GM12878 (cell line): Measurements from ENCODE around the gene CYP2A7. TPM values are rescaled to one million over a fixed set of nuclear protein-coding genes. Genes with fewer than 3 reads are reported as not detected.

Experiments used
- ATAC-seq: fragments of 200-7000 bp; cut with Tn5 transposase; 3 replicates; pipeline ENCODE4 v1.9.1; 2020; ENCODE audit warnings: mild to moderate bottlenecking, moderate library complexity
- BruUV-seq: library from RNA; stranded (reverse); fragments of 400-500 nt; replicated peaks from 2 replicates; lab custom pipeline; 2021; lab: Mats Ljungman, UMichigan
- CTCF ChIA-PET: fragments of 300-600 bp; sonication (Branson Sonifier 250); formaldehyde crosslinking; extraction: SDS; loops from one replicate; lab custom pipeline; 2021; ENCODE audit warnings: inconsistent platforms; lab: Yijun Ruan, JAX
- POLR2A ChIA-PET: fragments of 350-600 bp; formaldehyde crosslinking; extraction: SDS; loops from one replicate; lab custom pipeline; 2021; ENCODE audit warnings: inconsistent platforms; lab: Charles Lee
- RAD21 ChIA-PET: fragments of 300-600 bp; sonication (Branson Sonifier 250); formaldehyde crosslinking; loops from one replicate; lab custom pipeline; 2023; ENCODE audit warnings: antibody characterized with exemption; ENCODE audit not compliant: unreplicated experiment; lab: Charles Lee
- SMC1A ChIA-PET: fragments of 300-600 bp; sonication (Branson Sonifier 250); formaldehyde crosslinking; loops from one replicate; lab custom pipeline; 2023; ENCODE audit not compliant: unreplicated experiment, uncharacterized antibody; lab: Charles Lee
- DNase-seq: peaks from one replicate; pipeline ENCODE4 v3.0.0-alpha.2; 2011; ENCODE audit warnings: low read depth, low spot score
- FAIRE-seq: peaks from 3 replicates; lab custom pipeline; 2011; peaks lifted over from hg19 to GRCh38; lab: Jason Lieb, UNC
- H2AFZ ChIP-seq: 2 replicates; pipeline ENCODE4 v1.6.0; 2011; ENCODE audit warnings: low read depth, low read length, control low read depth; ENCODE audit not compliant: control insufficient read depth
- H3K27ac ChIP-seq: 2 replicates; pipeline ENCODE4 v1.5.1; 2011; ENCODE audit warnings: control low read depth; ENCODE audit not compliant: control insufficient read depth, insufficient read depth
- H3K27me3 ChIP-seq, 2 experiments: replicated peaks in 1 of 2; 2 replicates each; pipeline versions ENCODE4 v1.6.0 to v1.6.1; 2011; ENCODE audit warnings: low read length in 1 of 2; ENCODE audit not compliant: control insufficient read depth in 2 of 2, insufficient read depth in 2 of 2
- H3K36me3 ChIP-seq, 2 experiments: 2 replicates each; pipeline ENCODE4 v1.5.1; 2011; ENCODE audit warnings: low read length in 1 of 2; ENCODE audit not compliant: control insufficient read depth in 2 of 2, insufficient read depth in 2 of 2
- H3K4me1 ChIP-seq: 2 replicates; pipeline ENCODE4 v1.6.1; 2011; ENCODE audit warnings: mild to moderate bottlenecking, low read length, moderate library complexity, mixed read lengths; ENCODE audit not compliant: control insufficient read depth, insufficient read depth
- H3K4me2 ChIP-seq: 2 replicates; pipeline ENCODE4 v1.6.0; 2011; ENCODE audit warnings: control low read depth; ENCODE audit not compliant: control insufficient read depth, insufficient read depth
- H3K4me3 ChIP-seq: fragments of 200-600 bp; sonication (generic); 2 replicates; pipeline ENCODE4 v1.5.1; 2016
- H3K79me2 ChIP-seq: 2 replicates; pipeline ENCODE4 v1.6.0; 2011; ENCODE audit warnings: low read length; ENCODE audit not compliant: control insufficient read depth, insufficient read depth
- H3K9ac ChIP-seq: 2 replicates; pipeline ENCODE4 v1.8.0; 2011; ENCODE audit warnings: low read length, control low read depth, mixed read lengths; ENCODE audit not compliant: control insufficient read depth, insufficient read depth
- H3K9me3 ChIP-seq: replicated peaks from 3 replicates; pipeline ENCODE4 v1.5.1; 2011; ENCODE audit warnings: mild to moderate bottlenecking, low read length; ENCODE audit not compliant: control insufficient read depth, insufficient read depth
- H4K20me1 ChIP-seq: 2 replicates; pipeline ENCODE4 v1.6.0; 2011; ENCODE audit not compliant: control insufficient read depth, insufficient read depth
- BMI1 ChIP-seq: fragments of 450-650 bp; IDR thresholded peaks from 2 replicates; pipeline ENCODE4 v1.6.1; 2016; ENCODE audit warnings: mild to moderate bottlenecking, moderate library complexity, borderline replicate concordance
- CBX3 ChIP-seq: fragments of 200-600 bp; sonication (generic); IDR thresholded peaks from 2 replicates; pipeline ENCODE4 v1.6.1; 2016; ENCODE audit warnings: low read depth, borderline replicate concordance
- CREM ChIP-seq: IDR thresholded peaks from 2 replicates; pipeline ENCODE4 v1.6.1; 2014; ENCODE audit warnings: antibody characterized with exemption, low read depth
- EED ChIP-seq: sonication (generic); IDR thresholded peaks from 2 replicates; pipeline ENCODE4 v1.6.1; 2016; ENCODE audit warnings: antibody characterized with exemption, low read depth
- MYC ChIP-seq: IDR thresholded peaks from 2 replicates; pipeline ENCODE4 v1.6.1; 2011; ENCODE audit warnings: mild to moderate bottlenecking, low read length, moderate library complexity, inconsistent platforms; ENCODE audit not compliant: insufficient read depth, insufficient replicate concordance, insufficient read length, severe bottlenecking
- POU2F2 ChIP-seq: IDR thresholded peaks from 3 replicates; pipeline ENCODE4 v1.6.1; 2011; ENCODE audit warnings: low read depth, mild to moderate bottlenecking, low read length, borderline replicate concordance
- RAD21 ChIP-seq: IDR thresholded peaks from 2 replicates; pipeline ENCODE4 v1.6.1; 2011; ENCODE audit warnings: mild to moderate bottlenecking, low read depth, low read length, moderate library complexity; ENCODE audit not compliant: insufficient read depth
- RB1 ChIP-seq: fragments of 450-650 bp; formaldehyde crosslinking; IDR thresholded peaks from 2 replicates; pipeline ENCODE4 v1.6.1; 2017; ENCODE audit warnings: mild to moderate bottlenecking, borderline replicate concordance
- RELA ChIP-seq: fragments of 450-650 bp; IDR thresholded peaks from 2 replicates; pipeline ENCODE4 v1.8.0; 2014; ENCODE audit warnings: borderline replicate concordance; ENCODE audit not compliant: partially characterized antibody
- RFX5 ChIP-seq: IDR thresholded peaks from 2 replicates; pipeline ENCODE4 v1.6.1; 2011; ENCODE audit warnings: low read depth, low read length, improper control_type of control experiment
- RUNX3 ChIP-seq: IDR thresholded peaks from 2 replicates; pipeline ENCODE4 v1.6.1; 2012; ENCODE audit warnings: low read length, inconsistent platforms
- TBL1XR1 ChIP-seq: IDR thresholded peaks from 2 replicates; pipeline ENCODE4 v1.6.1; 2012; ENCODE audit warnings: low read depth, low read length, improper control_type of control experiment
- ZNF687 ChIP-seq: fragments of 450-650 bp; IDR thresholded peaks from 2 replicates; pipeline ENCODE4 v1.6.1; 2017; ENCODE audit warnings: mild to moderate bottlenecking, moderate library complexity
- ZSCAN29 ChIP-seq: fragments of 450-650 bp; IDR thresholded peaks from 2 replicates; pipeline ENCODE4 v1.6.1; 2017; ENCODE audit warnings: mild to moderate bottlenecking, moderate library complexity
- WGBS: methylation state at CpG from one replicate; pipeline ENCODE4 v1.1.6; 2016; ENCODE audit warnings: low lambda C conversion rate; ENCODE audit not compliant: insufficient replicate concordance, insufficient coverage; ENCODE audit errors: missing lambda C conversion rate; 5-methylcytosine and 5-hydroxymethylcytosine counted together
- in situ Hi-C: fragments of 300-500 bp; cut with MboI; formaldehyde crosslinking; loops from 9 replicates; pipeline ENCODE4 v1.14.3; 2018; ENCODE audit warnings: mixed read lengths
- intact Hi-C: fragments of 100-400 bp; cut with micrococcal nuclease; formaldehyde crosslinking; loops from one replicate; pipeline ENCODE4 v1.14.2; 2022; ENCODE audit not compliant: unreplicated experiment
- polyA plus RNA-seq, 11 experiments: library from polyadenylated mRNA; depleted of rRNA in 4 of 11; unstranded in 6 of 11; stranded (reverse) in 5 of 11; fragments of >200 nt; fragmentation: Nextera tagmentation in 4 of 11; fragmentation: Illumina TruSeq in 1 of 11; extraction: Ambion mirVana in 4 of 11; extraction: Trizol in 1 of 11; gene quantifications; 1 replicate in 1 of 11; 2 replicates in 10 of 11; pipeline versions ENCODE4 v1.2.1 to v1.2.3, GENCODE V29; 2011 to 2016; ENCODE audit warnings: inconsistent platforms in 2 of 11, missing spikeins in 2 of 11, low read depth in 1 of 11
- total RNA-seq, 4 experiments: library from RNA; depleted of rRNA in 3 of 4; stranded (reverse); fragments of >200 nt in 3 of 4; fragmentation: Illumina TruSeq in 1 of 4; extraction: Trizol in 1 of 4; gene quantifications; 2 replicates each; pipeline versions ENCODE4 v1.2.1 to v1.2.3, GENCODE V29; 2013 to 2021
- TF ChIP-seq, protein P1 (sequence below): IDR thresholded peaks from 2 replicates; pipeline ENCODE4 v1.6.1; 2012; ENCODE audit warnings: low read length, inconsistent platforms
- TF ChIP-seq, protein P2 (sequence below): IDR thresholded peaks from 2 replicates; pipeline ENCODE4 v1.6.1; 2011; ENCODE audit warnings: borderline replicate concordance, low read depth, mild to moderate bottlenecking, moderate library complexity, mixed read lengths, low read length; ENCODE audit not compliant: insufficient read depth; ENCODE audit errors: extremely low read length
- TF ChIP-seq, protein P3 (sequence below): IDR thresholded peaks from 2 replicates; pipeline ENCODE4 v1.6.1; 2012; ENCODE audit warnings: low read depth, low read length, improper control_type of control experiment

The CYP2A7 gene
- total and polyA plus RNA-seq, 10 of the 15 experiments (the other 5 are each of a cell fraction or from before 2014, with no cell fraction given), result not detected

GRCh38 chr19:40862333-40862732, 19.7 kb downstream of the CYP2A7 start:
- intact Hi-C loops, result no loop called here
- no peak overlapping the region for H3K27ac ChIP-seq
- H3K36me3 ChIP-seq, result no peaks in the 10 kb centered on the region
- H3K4me2 ChIP-seq, result no peak overlapping the region
- H3K9ac ChIP-seq, result no peak overlapping the region
- SMC1A ChIA-PET, result no interaction called here
- RAD21 ChIA-PET, result no interaction called here
- H3K4me1 ChIP-seq, result no peaks in the 10 kb centered on the region
- no peak overlapping the region for H2AFZ ChIP-seq
- TF ChIP-seq, protein P1, sequence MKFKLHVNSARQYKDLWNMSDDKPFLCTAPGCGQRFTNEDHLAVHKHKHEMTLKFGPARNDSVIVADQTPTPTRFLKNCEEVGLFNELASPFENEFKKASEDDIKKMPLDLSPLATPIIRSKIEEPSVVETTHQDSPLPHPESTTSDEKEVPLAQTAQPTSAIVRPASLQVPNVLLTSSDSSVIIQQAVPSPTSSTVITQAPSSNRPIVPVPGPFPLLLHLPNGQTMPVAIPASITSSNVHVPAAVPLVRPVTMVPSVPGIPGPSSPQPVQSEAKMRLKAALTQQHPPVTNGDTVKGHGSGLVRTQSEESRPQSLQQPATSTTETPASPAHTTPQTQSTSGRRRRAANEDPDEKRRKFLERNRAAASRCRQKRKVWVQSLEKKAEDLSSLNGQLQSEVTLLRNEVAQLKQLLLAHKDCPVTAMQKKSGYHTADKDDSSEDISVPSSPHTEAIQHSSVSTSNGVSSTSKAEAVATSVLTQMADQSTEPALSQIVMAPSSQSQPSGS, result no peak
- TF ChIP-seq CBX3 (no peak), RELA (no peak), RFX5 (no peak), CREM (no peak), EED (no peak), POU2F2 (no peak), TBL1XR1 (no peak), MYC (no peak), BMI1 (no peak), ZSCAN29 (no peak), RAD21 (no peak), ZNF687 (no peak), RB1 (no peak), RUNX3 (no peak)
- TF ChIP-seq, protein P2, sequence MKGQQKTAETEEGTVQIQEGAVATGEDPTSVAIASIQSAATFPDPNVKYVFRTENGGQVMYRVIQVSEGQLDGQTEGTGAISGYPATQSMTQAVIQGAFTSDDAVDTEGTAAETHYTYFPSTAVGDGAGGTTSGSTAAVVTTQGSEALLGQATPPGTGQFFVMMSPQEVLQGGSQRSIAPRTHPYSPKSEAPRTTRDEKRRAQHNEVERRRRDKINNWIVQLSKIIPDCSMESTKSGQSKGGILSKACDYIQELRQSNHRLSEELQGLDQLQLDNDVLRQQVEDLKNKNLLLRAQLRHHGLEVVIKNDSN, result no peak
- TF ChIP-seq, protein P3, sequence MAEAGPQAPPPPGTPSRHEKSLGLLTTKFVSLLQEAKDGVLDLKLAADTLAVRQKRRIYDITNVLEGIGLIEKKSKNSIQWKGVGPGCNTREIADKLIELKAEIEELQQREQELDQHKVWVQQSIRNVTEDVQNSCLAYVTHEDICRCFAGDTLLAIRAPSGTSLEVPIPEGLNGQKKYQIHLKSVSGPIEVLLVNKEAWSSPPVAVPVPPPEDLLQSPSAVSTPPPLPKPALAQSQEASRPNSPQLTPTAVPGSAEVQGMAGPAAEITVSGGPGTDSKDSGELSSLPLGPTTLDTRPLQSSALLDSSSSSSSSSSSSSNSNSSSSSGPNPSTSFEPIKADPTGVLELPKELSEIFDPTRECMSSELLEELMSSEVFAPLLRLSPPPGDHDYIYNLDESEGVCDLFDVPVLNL, result no peak
- POLR2A ChIA-PET, result no interaction called here
- H3K79me2 ChIP-seq, result no peaks in the 10 kb centered on the region
- H3K27me3 ChIP-seq, result no peaks in the 10 kb centered on the region; a peak in 1 of 4 replicates
- DNase-seq (no peak), FAIRE-seq (no peak), ATAC-seq (no peak)
- H4K20me1 ChIP-seq, result no peaks in the 10 kb centered on the region
- no peaks in the 10 kb centered on the region for H3K9me3 ChIP-seq
- CTCF ChIA-PET, result no interaction called here
- H3K4me3 ChIP-seq, result no peak overlapping the region
- no TSS peak for BruUV-seq
- 15% methylated on average over 3 of the region's 3 CpGs for WGBS
- in situ Hi-C loops, result no loop called here
